Measurements from ENCODE around the gene C12orf75.

DNA sequence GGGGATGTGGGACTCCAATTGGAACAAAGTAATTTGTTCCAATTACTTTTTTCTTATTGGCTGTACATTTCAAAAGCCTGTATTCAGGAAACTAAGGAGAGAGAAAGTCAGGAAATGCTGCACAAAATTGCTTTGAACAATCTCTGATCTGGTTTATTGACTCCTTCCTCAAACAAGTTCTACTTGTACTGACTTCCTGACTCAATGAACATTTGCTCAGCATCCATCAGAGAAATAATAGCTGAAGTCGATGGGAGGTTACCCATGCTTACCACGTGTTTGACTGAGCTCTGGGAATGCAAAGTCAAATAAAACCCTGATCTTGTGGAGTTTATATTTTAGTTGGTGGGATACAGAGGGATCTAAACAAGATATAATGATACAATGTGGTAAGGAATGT is 15.4 kb upstream of the C12orf75 start:
- TF ChIP-seq, protein P1, sequence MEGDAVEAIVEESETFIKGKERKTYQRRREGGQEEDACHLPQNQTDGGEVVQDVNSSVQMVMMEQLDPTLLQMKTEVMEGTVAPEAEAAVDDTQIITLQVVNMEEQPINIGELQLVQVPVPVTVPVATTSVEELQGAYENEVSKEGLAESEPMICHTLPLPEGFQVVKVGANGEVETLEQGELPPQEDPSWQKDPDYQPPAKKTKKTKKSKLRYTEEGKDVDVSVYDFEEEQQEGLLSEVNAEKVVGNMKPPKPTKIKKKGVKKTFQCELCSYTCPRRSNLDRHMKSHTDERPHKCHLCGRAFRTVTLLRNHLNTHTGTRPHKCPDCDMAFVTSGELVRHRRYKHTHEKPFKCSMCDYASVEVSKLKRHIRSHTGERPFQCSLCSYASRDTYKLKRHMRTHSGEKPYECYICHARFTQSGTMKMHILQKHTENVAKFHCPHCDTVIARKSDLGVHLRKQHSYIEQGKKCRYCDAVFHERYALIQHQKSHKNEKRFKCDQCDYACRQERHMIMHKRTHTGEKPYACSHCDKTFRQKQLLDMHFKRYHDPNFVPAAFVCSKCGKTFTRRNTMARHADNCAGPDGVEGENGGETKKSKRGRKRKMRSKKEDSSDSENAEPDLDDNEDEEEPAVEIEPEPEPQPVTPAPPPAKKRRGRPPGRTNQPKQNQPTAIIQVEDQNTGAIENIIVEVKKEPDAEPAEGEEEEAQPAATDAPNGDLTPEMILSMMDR (IDR thresholded peaks at IDR 0.05), result no peak
- TF ChIP-seq POLR2A (IDR thresholded peaks at IDR 0.05), result no peak

Measured in Peyer's patch (tissue), 4 donors.